Ishikawa (cell line): ENCODE measurements around the gene CLDN15.

ENCODE experiments used
- CEBPB ChIP-seq: IDR thresholded peaks from 2 replicates; pipeline ENCODE4 v1.6.1; 2012
- CREB1 ChIP-seq: IDR thresholded peaks from 2 replicates; pipeline ENCODE4 v1.6.1; 2012; ENCODE audit warnings: low read depth
- EGR1 ChIP-seq: IDR thresholded peaks from 2 replicates; pipeline ENCODE4 v1.6.1; 2012
- EP300 ChIP-seq: IDR thresholded peaks from 2 replicates; pipeline ENCODE4 v1.6.1; 2012; ENCODE audit warnings: borderline replicate concordance
- MAX ChIP-seq: IDR thresholded peaks from 2 replicates; pipeline ENCODE4 v1.6.1; 2012
- NFIC ChIP-seq: IDR thresholded peaks from 2 replicates; pipeline ENCODE4 v1.6.1; 2012
- RAD21 ChIP-seq: IDR thresholded peaks from 2 replicates; pipeline ENCODE4 v1.6.1; 2012; ENCODE audit warnings: low read depth
- REST ChIP-seq: IDR thresholded peaks from 2 replicates; pipeline ENCODE4 v1.6.1; 2012; ENCODE audit warnings: low read depth, mild to moderate bottlenecking
- TAF1 ChIP-seq: IDR thresholded peaks from 2 replicates; pipeline ENCODE4 v1.6.1; 2012; ENCODE audit warnings: low read depth, mild to moderate bottlenecking
- TCF12 ChIP-seq: IDR thresholded peaks from 2 replicates; pipeline ENCODE4 v1.6.1; 2012; ENCODE audit warnings: low read depth
- TEAD4 ChIP-seq: IDR thresholded peaks from 2 replicates; pipeline ENCODE4 v1.6.1; 2012
- USF1 ChIP-seq: IDR thresholded peaks from 2 replicates; pipeline ENCODE4 v1.6.1; 2012
- YY1 ChIP-seq: IDR thresholded peaks from 2 replicates; pipeline ENCODE4 v1.6.1; 2012; ENCODE audit warnings: low read depth
- ZBTB7A ChIP-seq: IDR thresholded peaks from 2 replicates; pipeline ENCODE4 v1.6.1; 2012; ENCODE audit warnings: low read depth

- TF ChIP-seq EP300: no peak
- no peak for TF ChIP-seq TAF1
- TF ChIP-seq TEAD4: no peak
- no peak for TF ChIP-seq USF1
- no peak for TF ChIP-seq RAD21
- TF ChIP-seq MAX: no peak
- TF ChIP-seq CEBPB: no peak
- TF ChIP-seq REST: no peak
- no peak for TF ChIP-seq TCF12
- no peak for TF ChIP-seq YY1
- TF ChIP-seq CREB1: no peak
- no peak for TF ChIP-seq EGR1
- no peak for TF ChIP-seq NFIC
- TF ChIP-seq ZBTB7A: no peak
Measured at GRCh38 chr7:101241443-101242349, 4.1 kb upstream of the CLDN15 start.
